GM18526 (cell line): ENCODE measurements around the gene GPR32.

Experiments used
- POLR2A ChIP-seq: IDR thresholded peaks from 3 replicates; pipeline ENCODE4 v1.6.1; 2011; ENCODE audit not compliant: insufficient read length; ENCODE audit errors: extremely low read depth

GPR32 gene

GRCh38 chr19:50739132-50739913 lies 30.9 kb upstream of the GPR32 start:
- no peak for TF ChIP-seq POLR2A

DNA sequence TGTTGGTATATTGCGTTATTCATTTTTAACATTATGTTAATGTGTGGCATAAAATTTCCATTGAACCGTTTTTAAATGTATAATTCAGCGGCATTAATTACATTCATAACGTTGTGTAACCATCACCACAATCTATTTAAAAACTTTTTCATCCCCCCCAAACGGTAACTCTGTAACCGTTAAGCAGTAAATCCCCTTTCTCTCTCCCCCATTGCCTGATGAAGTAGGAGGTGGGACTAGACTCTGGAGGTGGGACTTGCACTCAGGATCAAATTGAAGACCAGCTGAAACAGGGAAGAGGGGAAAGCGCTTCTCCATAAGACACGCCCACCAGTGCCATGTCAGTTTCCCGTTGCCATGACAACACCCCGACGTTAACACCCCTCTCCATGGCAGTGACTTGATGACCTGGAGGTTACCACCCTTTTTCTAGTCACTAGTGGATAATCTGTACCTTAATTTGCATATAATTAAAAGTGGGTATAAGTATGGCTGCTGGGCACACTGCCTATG lies 30.3 kb upstream of the GPR32 start:
- TF ChIP-seq POLR2A: no peak

DNA sequence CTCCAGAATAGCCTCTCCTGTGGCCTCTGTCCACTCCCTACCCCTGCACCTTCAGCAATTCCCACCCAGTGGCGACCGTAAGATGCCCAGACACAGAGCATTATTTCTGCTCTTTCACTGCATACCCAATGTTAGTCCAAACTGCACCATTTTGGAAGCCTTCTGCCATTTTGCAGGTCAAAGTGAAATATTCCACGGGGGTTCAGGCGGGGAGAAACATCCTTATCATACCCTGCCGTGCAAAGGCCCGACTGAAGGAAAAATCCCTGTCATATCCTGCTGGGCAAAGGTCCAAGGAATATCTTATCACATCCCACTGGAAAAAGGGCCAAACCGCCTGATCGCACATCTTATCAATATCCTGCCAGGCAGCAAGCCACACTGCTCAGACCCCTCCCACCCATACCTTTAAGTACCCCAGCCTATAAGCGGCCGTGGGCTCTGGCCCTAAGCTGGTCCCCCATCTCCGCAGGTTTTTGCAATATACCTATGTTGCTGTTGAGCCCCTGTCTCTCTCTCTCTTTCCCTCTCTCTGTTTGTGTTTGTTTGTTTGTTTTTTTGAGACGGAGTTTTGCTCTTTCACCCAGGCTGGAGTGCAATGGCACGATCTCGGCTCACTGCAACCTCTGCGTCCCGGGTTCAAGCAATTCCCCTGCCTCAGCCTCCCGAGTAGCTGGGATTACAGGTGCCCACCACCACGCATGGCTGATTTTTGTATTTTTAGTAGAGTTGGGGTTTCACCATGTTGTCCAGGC lies 28.9 kb upstream of the GPR32 start:
- TF ChIP-seq POLR2A: no peak

- no peak for TF ChIP-seq POLR2A
Measured at GRCh38 chr19:50743537-50743936, 26.7 kb upstream of the GPR32 start.

DNA sequence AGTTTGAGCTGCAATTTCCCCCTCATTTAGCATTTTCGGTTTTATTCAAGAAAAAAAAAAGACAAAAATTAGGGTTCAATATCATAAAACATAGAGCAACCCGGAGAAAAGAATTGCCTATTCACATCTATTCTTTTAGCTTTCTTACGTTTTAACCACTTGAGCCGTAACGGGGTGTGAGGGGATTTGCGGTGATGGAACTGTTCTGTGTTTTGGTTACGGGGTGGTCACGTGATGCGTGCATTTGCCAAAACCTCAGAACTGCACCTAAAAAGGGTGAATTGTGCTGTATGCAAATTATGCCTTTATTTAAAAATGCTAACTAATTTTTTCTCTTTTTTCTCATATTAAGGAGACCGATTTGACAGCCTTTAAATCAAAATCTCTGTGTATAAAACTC lies 25.0 kb upstream of the GPR32 start:
- TF ChIP-seq POLR2A: no peak

DNA sequence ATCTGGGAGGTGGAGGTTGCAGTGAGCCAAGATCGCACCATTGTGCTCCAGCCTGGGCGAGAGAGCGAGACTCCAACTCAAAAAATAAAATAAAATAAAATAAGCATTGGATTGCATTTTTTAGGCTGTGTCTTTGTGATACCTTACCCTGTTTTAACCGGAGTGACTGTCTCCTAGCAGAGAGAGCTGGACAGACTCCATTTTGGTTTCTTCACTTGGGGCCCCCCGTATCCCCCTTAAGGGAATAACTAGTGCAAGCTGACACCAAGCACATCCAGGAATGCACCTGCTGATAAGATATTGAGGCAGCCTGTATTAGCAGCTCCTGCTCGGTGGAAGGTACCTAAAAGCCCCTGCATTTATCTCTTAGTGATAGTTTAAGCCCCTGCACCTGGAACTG lies 20.8 kb upstream of the GPR32 start:
- no peak for TF ChIP-seq POLR2A

GRCh38 chr19:50750010-50750409 lies 20.3 kb upstream of the GPR32 start:
- no peak for TF ChIP-seq POLR2A

DNA sequence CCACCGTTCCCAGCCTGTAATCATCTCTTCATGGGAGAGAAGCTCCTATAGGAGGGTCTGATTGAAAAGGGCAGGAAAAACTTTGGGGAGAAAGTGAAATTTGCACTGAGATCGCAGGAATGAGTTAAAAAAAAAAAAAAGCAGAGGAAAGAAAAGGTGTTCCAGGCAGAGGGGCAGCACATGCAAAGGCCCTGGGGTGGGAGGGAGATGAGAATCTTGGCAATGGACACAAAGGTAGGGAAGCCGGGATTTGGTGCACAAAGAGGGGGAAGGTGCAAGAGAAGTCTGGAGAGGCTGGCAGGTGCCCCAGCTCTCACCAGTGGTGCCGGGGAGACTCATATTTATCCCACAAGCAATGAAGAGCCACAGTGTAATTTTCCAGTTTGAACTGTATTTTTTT lies 16.4 kb upstream of the GPR32 start:
- TF ChIP-seq POLR2A: no peak

GRCh38 chr19:50759886-50760285 lies 10.4 kb upstream of the GPR32 start:
- TF ChIP-seq POLR2A: no peak

DNA sequence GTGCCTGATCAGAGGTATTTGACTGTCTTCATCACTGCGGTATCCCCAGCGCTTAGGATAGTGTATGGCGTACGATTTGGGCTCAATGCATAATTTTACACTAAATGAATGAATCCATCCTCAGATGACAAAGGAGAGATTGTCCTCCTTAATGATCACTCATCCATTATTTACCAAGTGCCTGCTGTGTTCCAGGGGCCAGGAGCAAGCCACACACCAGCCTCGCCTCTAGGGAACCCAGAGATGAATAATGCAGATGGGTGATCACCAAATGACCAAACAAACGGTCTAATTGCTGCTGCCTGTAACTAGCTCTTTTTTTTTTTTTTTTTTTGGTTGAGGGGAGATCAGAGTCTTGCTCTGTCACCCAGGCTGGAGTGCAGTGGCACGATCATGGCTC lies 5.9 kb upstream of the GPR32 start:
- TF ChIP-seq POLR2A: no peak

DNA sequence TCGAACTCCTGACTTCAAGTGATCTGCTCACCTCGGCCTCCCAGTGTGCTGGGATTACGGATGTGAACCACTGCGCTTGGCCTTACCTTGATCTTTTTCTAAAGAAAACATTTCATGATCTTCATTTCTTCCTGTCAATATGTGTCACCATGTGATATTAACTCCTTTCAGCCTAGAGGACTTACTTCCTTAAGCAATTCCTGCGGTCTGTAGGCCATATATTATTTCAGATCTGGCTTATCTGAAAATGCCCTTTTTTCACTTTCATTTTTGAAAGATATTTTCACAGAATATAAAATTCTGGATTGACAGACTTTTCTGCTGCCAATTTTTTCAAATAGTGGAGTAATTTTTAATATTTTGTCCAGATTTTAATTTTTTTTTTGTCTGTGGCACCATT lies 2.0 kb upstream of the GPR32 start:
- no peak for TF ChIP-seq POLR2A

DNA sequence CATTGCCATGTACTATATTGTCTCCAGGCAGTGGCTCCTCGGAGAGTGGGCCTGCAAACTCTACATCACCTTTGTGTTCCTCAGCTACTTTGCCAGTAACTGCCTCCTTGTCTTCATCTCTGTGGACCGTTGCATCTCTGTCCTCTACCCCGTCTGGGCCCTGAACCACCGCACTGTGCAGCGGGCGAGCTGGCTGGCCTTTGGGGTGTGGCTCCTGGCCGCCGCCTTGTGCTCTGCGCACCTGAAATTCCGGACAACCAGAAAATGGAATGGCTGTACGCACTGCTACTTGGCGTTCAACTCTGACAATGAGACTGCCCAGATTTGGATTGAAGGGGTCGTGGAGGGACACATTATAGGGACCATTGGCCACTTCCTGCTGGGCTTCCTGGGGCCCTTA lies 624 bp downstream of the GPR32 start:
- TF ChIP-seq POLR2A: no peak

DNA sequence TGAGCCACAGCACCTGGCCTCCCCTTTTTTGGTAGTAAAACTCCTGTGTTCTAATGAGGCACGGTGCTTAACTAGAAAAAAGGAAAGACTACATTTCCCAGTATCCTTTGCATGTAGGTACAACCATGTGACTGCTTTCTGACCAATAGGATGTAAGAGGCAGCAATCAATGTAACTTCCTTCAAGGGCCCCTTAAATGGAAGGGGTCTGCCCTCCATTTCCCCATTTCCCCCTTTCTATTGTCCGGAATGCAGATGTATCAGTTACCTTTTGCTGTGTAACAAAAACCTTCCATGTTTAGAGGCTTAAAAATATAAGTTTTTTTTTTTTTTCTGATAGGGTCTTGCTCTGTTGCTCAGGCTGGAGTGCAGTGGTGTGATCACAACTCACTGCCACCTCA lies 2.2 kb downstream of the GPR32 start:
- TF ChIP-seq POLR2A: no peak

GRCh38 chr19:50776131-50776530 lies 5.9 kb downstream of the GPR32 start:
- no peak for TF ChIP-seq POLR2A

DNA sequence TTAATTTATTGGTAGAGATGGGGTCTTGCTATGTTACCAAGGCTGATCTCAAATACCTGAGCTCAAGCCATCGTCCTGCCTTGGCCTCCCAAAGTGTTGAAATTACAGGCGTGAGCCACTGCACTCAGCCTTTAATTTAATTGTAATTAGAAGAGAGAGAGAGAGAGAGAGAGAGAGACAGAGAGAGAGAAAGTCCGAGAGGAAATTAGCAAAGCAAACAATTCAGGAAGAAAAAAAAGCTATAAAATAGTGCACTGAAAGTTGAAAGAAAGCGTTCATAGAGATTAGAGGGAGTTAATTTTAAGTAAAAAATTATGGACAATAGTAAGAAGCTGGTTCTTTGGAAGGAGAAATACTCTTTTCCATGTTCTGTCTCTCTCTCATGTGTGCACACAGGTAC lies 7.0 kb downstream of the GPR32 start:
- no peak for TF ChIP-seq POLR2A

DNA sequence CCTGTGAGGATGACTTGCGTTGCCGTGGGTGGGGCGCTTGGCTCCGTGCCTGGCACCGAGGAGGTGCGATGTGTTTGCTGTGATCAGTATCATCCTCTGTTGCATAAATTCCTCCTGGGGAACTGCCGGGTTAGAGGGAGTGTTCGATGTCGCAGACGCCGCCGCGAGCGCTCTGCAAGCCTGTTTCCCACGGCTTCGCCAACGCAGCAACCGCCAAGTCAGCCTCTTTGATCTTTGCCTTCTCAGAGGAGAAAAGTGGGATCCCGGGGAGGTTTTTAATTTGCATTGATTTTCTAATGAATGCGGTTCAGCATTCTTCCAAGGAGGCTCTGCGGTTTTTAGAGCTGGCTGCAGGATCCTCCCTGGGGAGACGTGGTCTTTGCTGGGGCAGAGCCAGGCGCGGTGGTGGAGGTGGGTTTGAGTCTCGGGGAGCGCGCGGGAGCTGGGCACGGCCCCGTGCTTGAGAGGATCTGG lies 7.6 kb downstream of the GPR32 start:
- TF ChIP-seq POLR2A: no peak
